ENCODE results near the gene HAPLN2. TPM values are rescaled to one million over a fixed set of nuclear protein-coding genes. Genes with fewer than 3 reads are reported as not detected.
A peak's percentile ranks its signal among the peaks of the same experiment; 100 is the strongest.

HAPLN2 gene
- total and polyA plus RNA-seq, 2 of the 4 experiments (the other 2 are of a cell fraction) = not detected

- ChIA-PET CTCF (no interaction called here), POLR2A (ENCODE audit: unreplicated experiment) (no interaction called here)
- DNase-seq = no peak
- no peak overlapping the region for H3K9ac ChIP-seq (ENCODE audit: low read depth, low read length)
- H3K36me3 ChIP-seq (ENCODE audit: control insufficient read depth, insufficient read depth, low read length) = peaks cover 16% of the 10 kb centered on the region
- intact Hi-C loops (cut with micrococcal nuclease) = no loop called here
- peak overlapping the region; percentile 57 for H2AK9ac ChIP-seq (replicated peaks; ENCODE audit: low read depth, low read length, poor library complexity)
- no peak overlapping the region for H3K4ac ChIP-seq (ENCODE audit: low read depth, low read length)
- no peak overlapping the region for H2AFZ ChIP-seq (replicated peaks; ENCODE audit: low read length, poor library complexity)
- H3K9me1 ChIP-seq (ENCODE audit: insufficient read depth, low read length) = peaks cover 24% of the 10 kb centered on the region
- no peak overlapping the region for H2AK5ac ChIP-seq (ENCODE audit: low read depth, low read length)
- dilution Hi-C loops (cut with HindIII; ENCODE audit: low sequenced_read_pairs, unreplicated experiment) = no loop called here
- no peak overlapping the region for H3K23ac ChIP-seq (ENCODE audit: low read depth, low read length)
- H3K18ac ChIP-seq (ENCODE audit: low read depth, low read length) = no peak overlapping the region
- H3K9me3 ChIP-seq (ENCODE audit: control insufficient read depth, insufficient read depth, low read length) = no peaks in the 10 kb centered on the region
- H2BK15ac ChIP-seq (ENCODE audit: low read depth, low read length) = no peak overlapping the region
- peaks cover 24% of the 10 kb centered on the region for H4K20me1 ChIP-seq (ENCODE audit: insufficient read depth, low read length)
- H2BK120ac ChIP-seq (ENCODE audit: low read depth, low read length) = no peak overlapping the region
- ATAC-seq (ENCODE audit: low read depth) = no peak
- no peaks in the 10 kb centered on the region for H3K27me3 ChIP-seq (ENCODE audit: control insufficient read depth, insufficient read depth, low read length)
- H4K91ac ChIP-seq (ENCODE audit: insufficient read depth, low read depth, low read length) = no peak overlapping the region
- no peak overlapping the region for H3K27ac ChIP-seq (ENCODE audit: insufficient read depth, low read length)
- no peak for TF ChIP-seq MAZ (IDR thresholded peaks at IDR 0.05; ENCODE audit: borderline replicate concordance, low read depth, low read length)
- no peak for TF ChIP-seq MAFK (IDR thresholded peaks at IDR 0.05; ENCODE audit: low read depth, low read length)
- TF ChIP-seq BHLHE40 (IDR thresholded peaks at IDR 0.05; ENCODE audit: low read depth, low read length) = no peak
- no peak for TF ChIP-seq SMC3 (IDR thresholded peaks at IDR 0.05; ENCODE audit: low read depth, low read length)
- TF ChIP-seq RAD21 (IDR thresholded peaks at IDR 0.05; ENCODE audit: low read length) = no peak
- TF ChIP-seq MXI1 (IDR thresholded peaks at IDR 0.05; ENCODE audit: borderline replicate concordance, low read depth, low read length) = no peak
- no peak for TF ChIP-seq POLR2A (IDR thresholded peaks at IDR 0.05; ENCODE audit: low read depth, low read length)
- TF ChIP-seq CHD1 (IDR thresholded peaks at IDR 0.05; ENCODE audit: low read depth, low read length) = no peak
- TF ChIP-seq RFX5 (IDR thresholded peaks at IDR 0.05; ENCODE audit: low read depth, low read length) = no peak
- TF ChIP-seq USF2 (IDR thresholded peaks at IDR 0.05; ENCODE audit: low read depth, low read length) = no peak
- TF ChIP-seq RCOR1 (IDR thresholded peaks at IDR 0.05; ENCODE audit: insufficient replicate concordance, low read length) = no peak
- TF ChIP-seq CEBPB (IDR thresholded peaks at IDR 0.05; ENCODE audit: low read depth, low read length) = no peak
- TF ChIP-seq CTCF (conservative IDR thresholded peaks at IDR 0.05; ENCODE audit: low read depth, low read length) = no peak
- TF ChIP-seq FOS (IDR thresholded peaks at IDR 0.05; ENCODE audit: low read depth, low read length) = no peak
- TF ChIP-seq ELK1 (IDR thresholded peaks at IDR 0.05; ENCODE audit: borderline replicate concordance, low read depth, low read length) = no peak
- TF ChIP-seq NFE2L2 (IDR thresholded peaks at IDR 0.05; ENCODE audit: low read depth, low read length) = no peak
- H4K8ac ChIP-seq (ENCODE audit: low read depth in 2 of 2, low read length in 2 of 2) = no peak overlapping the region
- in situ Hi-C loops (cut with MboI; ENCODE audit: low sequenced_read_pairs) = no loop called here
- no peak overlapping the region for H3K56ac ChIP-seq (ENCODE audit: extremely low read depth, insufficient read depth, low read length)
- H3K4me2 ChIP-seq (ENCODE audit: low read depth, low read length) = no peak overlapping the region
- H3K14ac ChIP-seq (replicated peaks; ENCODE audit: low read depth, low read length) = no peak overlapping the region
- H3K79me1 ChIP-seq (ENCODE audit: low read depth in 1 of 2, low read length in 2 of 2) = peaks cover 10 to 50% of the 10 kb centered on the region in 2 experiments; a peak in 3 of 4 replicates
- no peak overlapping the region for H3K4me3 ChIP-seq (ENCODE audit: insufficient read depth, low read depth, low read length)
- H4K5ac ChIP-seq (ENCODE audit: low read depth, low read length) = no peak overlapping the region
- WGBS, 2 experiments (ENCODE audit: extremely low coverage in 2 of 2, insufficient read length in 1 of 2) = 87% methylated on average over 2 of the region's 4 CpGs; no CpG with 5 or more reads in 1 of the 2 experiments
- H2BK20ac ChIP-seq (ENCODE audit: low read depth, low read length) = no peak overlapping the region
- H2BK5ac ChIP-seq (ENCODE audit: low read depth, low read length, poor library complexity, severe bottlenecking) = no peak overlapping the region
- peaks cover 36% of the 10 kb centered on the region for H3K4me1 ChIP-seq (ENCODE audit: control insufficient read depth, insufficient read depth, low read length)
- BruUV-seq (replicated peaks) = no TSS peak
Observed at GRCh38 chr1:156670791-156671190, 51.6 kb downstream of the HAPLN2 start.

All from IMR-90 (cell line).